IMR-90 (cell line): ENCODE results near the gene ADGRL1.
"Not testable (repeated sequence)": the region's sequence is repeated elsewhere in the genome, so short reads cannot be mapped to it uniquely, and the experiment has no call there.

Source experiments
- TF ChIP-seq, protein P1 (sequence below): conservative IDR thresholded peaks from 2 replicates; pipeline ENCODE4 v1.5.1; 2012; ENCODE audit warnings: mild to moderate bottlenecking, low read depth, low read length, improper control_type of control experiment
- TF ChIP-seq, protein P2 (sequence below): fragments of 150-350 bp; IDR thresholded peaks from 2 replicates; pipeline ENCODE4 v1.6.1; 2016; ENCODE audit warnings: low read depth, mild to moderate bottlenecking, low read length, moderate library complexity, borderline replicate concordance

DNA sequence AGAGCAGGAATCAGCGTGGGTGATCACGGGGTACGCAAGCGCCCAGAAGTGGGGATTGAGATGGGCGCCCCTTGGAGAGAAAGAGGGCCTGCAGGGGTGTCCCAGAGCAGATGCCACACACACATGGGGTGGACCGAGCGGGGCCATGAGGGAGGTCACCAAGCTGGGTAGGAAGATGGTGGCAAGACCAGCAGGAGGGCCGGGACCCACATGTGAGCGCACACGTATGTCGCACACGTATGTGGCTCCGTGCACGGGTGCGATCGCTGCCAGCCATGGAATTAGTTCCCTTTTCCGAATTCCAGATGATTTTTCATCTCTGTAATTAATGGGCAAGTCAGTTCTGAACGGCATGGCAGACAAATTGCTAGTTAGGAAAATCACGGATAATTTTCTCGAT lies 2.2 kb downstream of the ADGRL1 start:
- TF ChIP-seq, protein P1, sequence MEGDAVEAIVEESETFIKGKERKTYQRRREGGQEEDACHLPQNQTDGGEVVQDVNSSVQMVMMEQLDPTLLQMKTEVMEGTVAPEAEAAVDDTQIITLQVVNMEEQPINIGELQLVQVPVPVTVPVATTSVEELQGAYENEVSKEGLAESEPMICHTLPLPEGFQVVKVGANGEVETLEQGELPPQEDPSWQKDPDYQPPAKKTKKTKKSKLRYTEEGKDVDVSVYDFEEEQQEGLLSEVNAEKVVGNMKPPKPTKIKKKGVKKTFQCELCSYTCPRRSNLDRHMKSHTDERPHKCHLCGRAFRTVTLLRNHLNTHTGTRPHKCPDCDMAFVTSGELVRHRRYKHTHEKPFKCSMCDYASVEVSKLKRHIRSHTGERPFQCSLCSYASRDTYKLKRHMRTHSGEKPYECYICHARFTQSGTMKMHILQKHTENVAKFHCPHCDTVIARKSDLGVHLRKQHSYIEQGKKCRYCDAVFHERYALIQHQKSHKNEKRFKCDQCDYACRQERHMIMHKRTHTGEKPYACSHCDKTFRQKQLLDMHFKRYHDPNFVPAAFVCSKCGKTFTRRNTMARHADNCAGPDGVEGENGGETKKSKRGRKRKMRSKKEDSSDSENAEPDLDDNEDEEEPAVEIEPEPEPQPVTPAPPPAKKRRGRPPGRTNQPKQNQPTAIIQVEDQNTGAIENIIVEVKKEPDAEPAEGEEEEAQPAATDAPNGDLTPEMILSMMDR = not testable (repeated sequence)
- TF ChIP-seq, protein P2, sequence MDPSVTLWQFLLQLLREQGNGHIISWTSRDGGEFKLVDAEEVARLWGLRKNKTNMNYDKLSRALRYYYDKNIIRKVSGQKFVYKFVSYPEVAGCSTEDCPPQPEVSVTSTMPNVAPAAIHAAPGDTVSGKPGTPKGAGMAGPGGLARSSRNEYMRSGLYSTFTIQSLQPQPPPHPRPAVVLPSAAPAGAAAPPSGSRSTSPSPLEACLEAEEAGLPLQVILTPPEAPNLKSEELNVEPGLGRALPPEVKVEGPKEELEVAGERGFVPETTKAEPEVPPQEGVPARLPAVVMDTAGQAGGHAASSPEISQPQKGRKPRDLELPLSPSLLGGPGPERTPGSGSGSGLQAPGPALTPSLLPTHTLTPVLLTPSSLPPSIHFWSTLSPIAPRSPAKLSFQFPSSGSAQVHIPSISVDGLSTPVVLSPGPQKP = not testable (repeated sequence)
